GM10248 (cell line): Measurements from ENCODE around the gene MCOLN2.

Experiments
- CTCF ChIA-PET: fragments of 300-600 bp; sonication (Branson Sonifier 250); formaldehyde crosslinking; extraction: SDS; loops from one replicate; lab custom pipeline; 2021; ENCODE audit warnings: antibody characterized with exemption; lab: Yijun Ruan, JAX
- POLR2A ChIA-PET: fragments of 350-650 bp; sonication (Branson Sonifier 250); formaldehyde crosslinking; extraction: SDS; loops from one replicate; lab custom pipeline; 2020; ENCODE audit warnings: antibody characterized with exemption; lab: Yijun Ruan, JAX
- DNase-seq: peaks from one replicate; pipeline ENCODE4 v3.0.0; 2012; ENCODE audit errors: extremely low spot score
- TF ChIP-seq, protein P1 (sequence below): IDR thresholded peaks from 2 replicates; pipeline ENCODE4 v1.5.1; 2012; ENCODE audit warnings: mild to moderate bottlenecking, low read depth; ENCODE audit errors: extremely low read depth, missing control alignments, control extremely low read depth

MCOLN2 gene

DNA sequence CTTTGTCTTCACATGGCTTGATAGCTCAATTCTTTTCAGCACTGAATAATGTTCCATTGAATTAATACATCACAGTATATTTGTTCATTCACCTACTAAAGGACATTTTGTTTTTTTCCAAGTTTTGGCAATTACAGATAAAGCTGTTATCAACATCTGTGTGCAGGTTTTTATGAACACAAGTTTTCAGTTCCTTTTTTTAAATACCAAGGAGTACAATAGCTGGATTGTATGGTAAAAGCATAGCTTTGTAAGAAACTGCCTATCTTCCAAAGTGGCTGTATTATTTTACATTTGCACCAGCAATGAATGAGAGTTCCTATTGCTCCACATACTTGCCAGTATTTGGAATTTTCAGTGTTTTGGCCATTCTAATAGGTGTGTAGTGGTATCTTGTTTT lies 4.8 kb upstream of the MCOLN2 start:
- ChIA-PET POLR2A (no interaction called here), CTCF (interaction anchor here (1.0 to 4.2 kb wide), 10 partner anchors 8 to 66 kb away, joined by 3 to 28 read pairs (median 4); no protein-coding TSS in a partner anchor)
- no peak for DNase-seq
- TF ChIP-seq, protein P1, sequence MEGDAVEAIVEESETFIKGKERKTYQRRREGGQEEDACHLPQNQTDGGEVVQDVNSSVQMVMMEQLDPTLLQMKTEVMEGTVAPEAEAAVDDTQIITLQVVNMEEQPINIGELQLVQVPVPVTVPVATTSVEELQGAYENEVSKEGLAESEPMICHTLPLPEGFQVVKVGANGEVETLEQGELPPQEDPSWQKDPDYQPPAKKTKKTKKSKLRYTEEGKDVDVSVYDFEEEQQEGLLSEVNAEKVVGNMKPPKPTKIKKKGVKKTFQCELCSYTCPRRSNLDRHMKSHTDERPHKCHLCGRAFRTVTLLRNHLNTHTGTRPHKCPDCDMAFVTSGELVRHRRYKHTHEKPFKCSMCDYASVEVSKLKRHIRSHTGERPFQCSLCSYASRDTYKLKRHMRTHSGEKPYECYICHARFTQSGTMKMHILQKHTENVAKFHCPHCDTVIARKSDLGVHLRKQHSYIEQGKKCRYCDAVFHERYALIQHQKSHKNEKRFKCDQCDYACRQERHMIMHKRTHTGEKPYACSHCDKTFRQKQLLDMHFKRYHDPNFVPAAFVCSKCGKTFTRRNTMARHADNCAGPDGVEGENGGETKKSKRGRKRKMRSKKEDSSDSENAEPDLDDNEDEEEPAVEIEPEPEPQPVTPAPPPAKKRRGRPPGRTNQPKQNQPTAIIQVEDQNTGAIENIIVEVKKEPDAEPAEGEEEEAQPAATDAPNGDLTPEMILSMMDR: no peak

DNA sequence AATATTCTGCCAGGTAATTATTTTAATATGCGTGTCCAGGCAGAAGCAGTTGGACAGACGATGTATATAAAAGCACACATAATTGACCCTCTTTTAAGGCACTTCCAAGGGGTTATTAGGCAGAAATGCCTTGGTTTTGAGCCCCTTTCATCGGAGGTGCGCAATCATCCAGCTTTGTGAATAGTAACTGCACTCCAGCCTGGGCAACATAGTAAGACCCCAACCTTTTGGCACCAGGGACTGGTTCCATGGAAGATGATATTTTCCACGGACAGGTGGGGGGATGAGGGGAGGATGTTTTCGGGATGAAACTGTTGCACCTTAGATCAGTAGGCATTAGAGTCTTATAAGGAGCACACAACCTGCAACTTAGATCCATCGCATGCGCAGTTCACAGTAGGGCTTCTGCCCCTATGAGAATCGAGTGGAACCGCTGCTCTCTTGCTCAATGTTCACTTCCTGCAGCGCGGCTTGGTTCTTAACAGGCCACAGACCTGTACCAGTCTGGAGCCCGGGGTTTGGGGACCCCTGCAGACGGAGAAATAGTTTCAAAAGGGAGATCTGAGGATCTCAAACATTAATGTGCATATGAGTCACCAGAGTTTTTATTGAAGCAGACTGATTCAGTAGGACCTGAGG lies 1.8 kb upstream of the MCOLN2 start:
- TF ChIP-seq, protein P1: no peak
- CTCF ChIA-PET: interaction anchor here (0.9 to 1.9 kb wide), 7 partner anchors 26 to 257 kb away, joined by 3 to 6 read pairs (median 4); no protein-coding TSS in a partner anchor
- DNase-seq: no peak
- POLR2A ChIA-PET: no interaction called here

DNA sequence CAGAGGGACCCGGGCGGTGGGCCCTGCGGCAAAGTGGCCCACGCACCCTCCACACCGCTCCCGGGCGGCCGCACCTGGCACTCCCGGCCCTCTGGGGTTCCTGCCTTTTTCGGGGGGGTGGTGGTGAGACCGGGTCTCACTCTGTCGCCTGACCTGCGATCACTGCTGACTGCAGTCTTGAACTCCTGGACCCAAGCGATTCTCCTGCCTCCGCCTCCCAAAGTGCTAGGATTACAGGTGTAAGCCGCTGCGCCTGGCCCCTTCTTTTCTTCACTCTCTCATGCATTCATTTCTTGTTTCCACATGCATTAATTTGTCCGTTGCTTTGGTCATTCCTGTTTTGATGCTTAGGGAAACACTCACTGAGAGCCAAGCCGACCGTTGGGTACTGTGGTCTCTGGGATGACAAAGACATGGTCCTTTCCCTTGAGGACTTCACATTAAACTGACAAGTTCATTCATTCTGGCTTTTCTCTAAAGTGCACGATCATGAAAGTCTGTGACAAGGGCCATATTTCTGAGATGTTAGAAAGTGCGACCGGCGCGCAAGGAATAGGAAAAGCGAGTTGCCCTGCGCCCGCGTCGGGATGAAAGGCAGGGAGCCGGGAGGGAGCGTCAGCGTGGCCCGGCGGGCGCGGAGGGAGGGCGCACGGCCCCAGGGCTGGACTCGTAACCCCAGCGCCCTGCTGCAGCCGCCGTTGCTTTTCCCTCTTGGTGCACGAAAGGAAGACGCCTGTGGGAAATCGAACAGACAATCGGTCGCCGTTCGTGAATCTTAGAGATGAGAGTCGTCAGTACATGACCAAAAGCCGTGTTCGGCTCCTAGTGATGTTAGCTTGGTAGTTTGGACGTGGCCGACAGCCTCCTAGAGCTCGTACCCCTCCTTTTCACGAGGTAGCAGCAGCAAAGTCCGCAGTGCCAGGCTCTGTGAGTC lies 1.0 kb upstream of the MCOLN2 start:
- ChIA-PET POLR2A (interaction anchor here (0.6 kb wide), 1 partner anchor 1048 kb away, joined by 3 read pairs; no protein-coding TSS in a partner anchor), CTCF (interaction anchor here (0.9 to 1.9 kb wide), 7 partner anchors 23 to 258 kb away, joined by 3 to 6 read pairs (median 4); no protein-coding TSS in a partner anchor)
- DNase-seq: peak; percentile 26
- TF ChIP-seq, protein P1: no peak

DNA sequence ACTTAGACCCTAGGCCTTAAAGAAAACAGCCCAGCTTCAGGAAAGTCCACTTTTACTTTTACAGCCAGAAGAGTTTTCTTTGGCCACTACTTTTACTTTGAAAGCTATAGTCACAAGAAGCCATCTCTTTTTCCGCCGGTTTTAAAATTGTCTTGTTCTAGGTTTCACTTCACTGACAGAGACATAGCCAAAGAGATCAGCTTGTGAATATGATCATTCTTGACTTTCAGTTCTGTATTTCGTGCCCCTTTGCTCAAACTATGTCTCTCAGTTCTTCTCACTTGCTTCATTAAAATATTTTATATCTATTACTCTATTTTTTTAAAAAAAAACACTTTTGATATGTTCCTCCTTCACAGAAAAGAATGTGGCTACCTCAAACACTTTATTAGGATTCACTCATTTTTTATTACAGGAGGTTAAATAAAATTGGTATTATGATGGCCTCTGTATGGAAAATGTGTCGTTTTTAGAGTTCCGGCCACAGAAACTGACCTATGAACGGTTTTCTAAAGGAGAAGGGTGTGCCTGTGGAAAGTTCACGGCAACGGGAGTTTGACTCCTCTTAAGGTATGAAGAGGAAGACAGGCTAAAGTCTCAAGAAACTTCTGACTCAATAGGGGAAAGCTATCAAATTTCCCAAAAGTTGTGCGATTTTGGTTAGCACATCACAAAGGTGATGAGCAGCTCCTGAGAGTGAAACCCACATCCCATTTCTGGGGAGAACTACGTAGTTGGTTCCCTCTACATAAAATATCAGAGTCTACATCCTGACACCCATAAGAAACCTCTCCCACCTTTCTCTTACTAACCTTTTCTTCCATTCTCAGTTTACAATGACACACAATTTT lies 1.2 kb downstream of the MCOLN2 start:
- peak; percentile 69 for DNase-seq
- CTCF ChIA-PET: interaction anchor here (1.0 to 3.7 kb wide), 12 partner anchors 7 to 264 kb away, joined by 3 to 24 read pairs (median 6); partner anchors contain the start of gene C1orf52
- POLR2A ChIA-PET: interaction anchor here (1.1 kb wide), 1 partner anchor 31 kb away, joined by 3 read pairs; no protein-coding TSS in a partner anchor
- TF ChIP-seq, protein P1: no peak

DNA sequence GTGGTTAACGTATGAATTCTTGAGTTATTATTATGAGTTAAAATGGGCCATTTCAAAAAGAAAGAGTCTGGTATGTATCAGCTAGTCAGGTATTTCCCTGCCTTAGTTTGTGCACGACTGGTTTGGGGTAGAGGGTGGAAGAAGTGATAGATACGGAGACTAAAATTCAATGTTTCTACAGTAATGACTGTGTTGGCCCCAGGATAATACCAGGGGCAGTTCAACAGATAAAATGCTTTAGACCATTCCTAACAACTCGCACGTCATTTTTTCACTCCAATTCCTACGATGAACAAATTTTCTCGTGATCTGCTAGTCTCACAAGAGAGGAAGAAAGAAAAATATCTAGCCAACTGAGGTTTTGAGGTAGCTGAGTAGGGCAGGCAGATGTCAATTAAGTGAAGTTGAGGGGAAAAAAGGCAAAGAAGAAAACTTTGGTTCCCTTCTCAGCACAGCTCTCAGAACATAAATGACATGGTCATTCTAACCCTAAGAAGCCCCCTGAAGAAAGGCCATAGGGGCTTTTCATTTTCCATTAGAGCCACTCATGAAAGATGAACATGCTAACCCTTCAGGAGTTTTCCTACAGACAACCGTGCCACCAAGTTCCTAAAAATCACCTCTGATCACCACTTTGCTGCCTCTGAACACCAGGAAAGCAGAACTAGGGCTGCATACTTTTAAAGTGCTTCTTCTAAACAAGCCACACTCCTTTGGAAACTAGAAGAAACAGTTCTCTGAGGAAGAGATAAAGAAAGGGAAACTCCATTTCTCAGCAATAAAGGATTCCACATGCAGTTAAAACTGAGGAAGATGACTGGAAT lies 5.6 kb downstream of the MCOLN2 start:
- TF ChIP-seq, protein P1: no peak
- CTCF ChIA-PET: interaction anchor here (0.7 to 2.3 kb wide), 9 partner anchors 9 to 268 kb away, joined by 3 to 12 read pairs (median 4); partner anchors contain the start of gene C1orf52
- peak; percentile 25 for DNase-seq
- POLR2A ChIA-PET: no interaction called here
